Pons (tissue), 1 donor: ENCODE measurements around the gene SLC9A9.

Experiments used
- DNase-seq: peaks from one replicate; pipeline ENCODE4 v3.0.0-alpha.2; 2016; ENCODE audit warnings: low spot score

The SLC9A9 gene

GRCh38 chr3:143357700-143358099 lies 490.6 kb downstream of the SLC9A9 start:
- no peak for DNase-seq

DNA sequence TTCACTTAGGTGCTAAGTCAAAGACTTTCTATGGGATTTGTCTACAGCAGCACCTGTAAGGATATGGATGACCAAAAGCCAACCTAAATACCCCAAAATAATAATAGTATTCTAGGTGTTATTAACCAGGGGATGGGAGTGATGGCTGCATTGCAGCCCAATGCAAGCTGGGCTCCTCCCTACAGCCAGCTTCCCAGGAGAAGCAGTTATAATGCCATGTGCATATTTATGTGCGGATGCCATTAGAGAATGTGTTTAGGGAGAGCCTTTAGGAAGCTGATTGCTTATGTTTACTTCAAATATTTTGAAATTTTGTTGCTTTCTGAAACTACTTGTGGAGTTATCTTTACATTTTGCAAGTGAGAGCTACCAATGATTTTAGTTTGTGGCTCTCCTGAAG lies 491.4 kb downstream of the SLC9A9 start:
- DNase-seq = no peak

DNA sequence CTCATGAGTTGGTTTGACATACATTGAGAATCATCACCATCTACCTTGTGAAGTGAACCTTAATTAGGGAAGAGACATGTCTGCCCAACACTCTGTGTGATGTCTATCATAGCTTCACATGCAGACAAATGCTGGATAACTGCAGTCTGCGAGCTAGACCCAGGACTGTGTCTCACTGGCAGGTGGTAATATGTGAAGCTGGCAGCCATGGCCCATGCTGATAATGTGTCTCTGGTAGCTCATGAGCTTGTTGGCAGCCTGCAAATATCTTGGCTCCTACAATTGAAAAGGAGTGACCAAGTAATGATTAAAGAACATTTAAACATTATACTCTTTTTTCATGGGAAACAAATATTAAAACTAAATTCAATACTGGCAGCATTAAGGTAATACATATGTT lies 493.9 kb downstream of the SLC9A9 start:
- no peak for DNase-seq

GRCh38 chr3:143352850-143353550 lies 495.3 kb downstream of the SLC9A9 start:
- DNase-seq = no peak

GRCh38 chr3:143351895-143352608 lies 496.2 kb downstream of the SLC9A9 start:
- no peak for DNase-seq

DNA sequence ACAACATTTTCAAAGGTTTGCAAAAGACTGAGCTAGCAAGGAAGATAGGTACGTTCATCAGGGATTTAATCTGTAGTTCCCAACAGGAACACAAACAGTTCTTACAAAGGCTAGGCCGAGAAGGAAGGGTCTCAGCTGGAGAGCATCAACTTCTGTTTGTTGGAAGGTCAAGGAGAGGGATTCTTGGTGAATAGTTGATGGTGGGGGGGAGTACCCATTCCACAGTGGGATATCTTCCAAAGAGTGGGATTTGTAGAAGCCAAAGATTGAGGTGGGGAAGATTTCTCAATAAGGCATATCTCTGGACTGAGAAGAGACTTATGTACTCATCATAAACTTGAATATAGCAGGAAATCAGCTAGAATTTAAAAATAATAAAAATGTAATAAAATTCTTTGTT lies 496.9 kb downstream of the SLC9A9 start:
- DNase-seq = no peak

DNA sequence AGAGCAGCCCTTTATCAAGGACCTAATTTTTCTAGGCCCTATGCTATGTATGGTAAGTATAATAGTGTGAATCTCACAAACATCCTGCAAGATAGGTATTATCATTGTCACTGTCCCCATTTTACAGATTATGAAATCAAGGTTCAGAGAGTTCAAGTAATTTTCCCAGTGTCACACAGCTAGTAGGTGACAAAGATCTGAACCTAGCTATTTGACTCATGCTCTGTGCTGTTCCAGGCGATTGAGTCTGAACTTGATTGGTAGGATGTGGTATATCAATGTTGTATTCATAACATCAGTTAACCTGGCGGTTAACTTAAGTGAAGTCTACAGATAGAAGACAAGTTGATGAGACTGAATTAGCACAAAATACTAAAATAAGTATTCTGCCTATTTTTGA lies 498.8 kb downstream of the SLC9A9 start:
- no peak for DNase-seq

DNA sequence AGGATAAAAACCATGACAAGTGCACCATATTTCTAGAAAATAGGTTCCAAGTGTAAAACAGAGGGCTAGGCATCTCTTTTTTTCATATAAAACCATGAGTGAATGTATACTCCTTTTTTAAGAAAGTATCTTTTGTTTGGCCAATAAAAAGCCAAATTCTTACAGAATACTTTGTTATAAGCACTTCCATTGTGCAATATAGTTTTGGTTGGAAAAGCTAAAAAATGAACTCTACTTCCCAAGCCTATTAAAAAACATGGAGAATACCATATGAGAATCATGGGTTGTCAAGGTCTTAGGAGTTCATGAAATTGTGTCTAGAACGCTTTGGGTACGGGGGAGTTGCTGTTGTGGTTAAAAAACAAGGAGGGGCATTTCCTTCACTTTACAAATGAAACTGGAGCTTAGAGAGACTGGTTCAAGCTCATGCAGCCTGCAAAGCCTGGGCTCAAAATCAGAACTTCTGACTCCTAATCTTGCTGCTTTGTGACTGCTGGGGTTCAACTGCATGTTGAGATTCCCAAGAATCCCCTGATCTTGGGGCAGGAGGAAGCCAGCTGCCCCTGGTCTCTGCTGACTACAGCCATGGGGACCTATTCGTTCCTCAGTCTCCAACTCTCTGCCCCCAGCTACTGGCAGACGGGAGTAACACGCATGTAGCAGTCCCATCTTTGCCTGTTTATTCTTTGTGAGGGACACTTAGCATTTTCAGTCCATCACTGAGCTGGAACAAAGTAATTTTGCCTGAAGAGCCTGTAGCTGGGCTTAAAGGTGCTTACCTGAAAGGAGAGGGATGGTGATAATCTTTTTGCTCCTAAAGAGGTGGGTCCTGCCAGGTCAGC lies 499.6 kb downstream of the SLC9A9 start:
- no peak for DNase-seq

- no peak for DNase-seq
These were observed 503.6 kb downstream of the SLC9A9 start for GRCh38 chr3:143344516-143345165.

DNA sequence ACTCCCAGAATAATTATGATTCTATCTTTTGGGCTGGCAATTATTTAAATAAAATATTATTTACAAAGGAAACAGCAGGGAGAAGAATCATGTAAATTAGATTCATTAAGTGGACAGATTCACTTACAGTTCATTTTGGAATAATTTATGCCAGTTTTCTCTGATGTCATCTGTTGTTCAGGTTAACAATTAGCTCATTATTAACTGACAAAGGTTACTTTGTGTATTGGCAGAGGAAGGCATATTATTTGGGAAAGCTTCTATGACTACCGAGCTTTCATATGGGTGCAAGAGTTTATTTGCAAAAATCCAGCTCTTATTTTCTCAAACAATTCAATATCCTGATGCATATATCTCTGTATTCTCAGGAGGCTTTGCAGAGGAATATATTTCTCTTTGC lies 504.3 kb downstream of the SLC9A9 start:
- peak; percentile 90 for DNase-seq

DNA sequence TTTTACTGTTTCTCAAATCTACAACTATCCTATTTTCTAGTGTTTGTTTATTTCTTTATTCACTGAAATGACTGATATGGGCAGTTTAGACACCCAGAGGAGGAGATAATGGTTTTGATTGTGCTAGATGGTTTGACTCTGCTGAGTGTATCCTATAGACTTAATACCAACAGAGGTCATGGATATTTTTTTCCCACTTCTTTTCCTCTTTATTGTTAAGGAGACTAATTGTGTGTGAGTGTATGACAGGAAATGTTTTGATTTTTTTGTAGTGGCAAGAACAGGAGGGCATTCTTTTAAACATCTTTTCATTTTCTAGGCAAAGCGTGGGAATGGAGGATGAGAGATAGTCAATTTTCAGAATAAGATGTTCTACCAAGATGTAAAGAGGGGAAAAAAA lies 505.2 kb downstream of the SLC9A9 start:
- no peak for DNase-seq

- no peak for DNase-seq
These were observed 508.8 kb downstream of the SLC9A9 start for GRCh38 chr3:143339451-143339850.

GRCh38 chr3:143337387-143337786 lies 510.9 kb downstream of the SLC9A9 start:
- no peak for DNase-seq

- no peak for DNase-seq
These were observed 514.0 kb downstream of the SLC9A9 start for GRCh38 chr3:143334231-143334630.

DNA sequence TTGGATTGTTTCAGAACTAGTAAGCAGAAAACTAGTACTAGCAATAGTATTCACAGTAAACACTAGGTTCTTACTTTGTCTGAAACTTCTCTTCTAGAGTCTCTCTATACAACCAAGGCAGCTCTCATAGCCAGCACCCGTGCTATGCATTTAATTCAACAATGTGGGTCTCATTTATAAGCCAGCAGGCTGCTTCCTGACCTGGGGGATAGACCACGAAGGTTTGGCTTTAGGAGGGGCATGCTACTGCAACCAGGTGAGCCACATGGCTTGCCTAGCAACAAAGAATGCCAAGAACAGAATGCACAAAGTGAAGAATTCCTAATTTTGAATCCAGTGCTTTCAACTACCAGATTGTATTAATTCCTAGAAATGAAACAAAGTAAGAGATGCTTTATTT lies 514.9 kb downstream of the SLC9A9 start:
- no peak for DNase-seq

DNA sequence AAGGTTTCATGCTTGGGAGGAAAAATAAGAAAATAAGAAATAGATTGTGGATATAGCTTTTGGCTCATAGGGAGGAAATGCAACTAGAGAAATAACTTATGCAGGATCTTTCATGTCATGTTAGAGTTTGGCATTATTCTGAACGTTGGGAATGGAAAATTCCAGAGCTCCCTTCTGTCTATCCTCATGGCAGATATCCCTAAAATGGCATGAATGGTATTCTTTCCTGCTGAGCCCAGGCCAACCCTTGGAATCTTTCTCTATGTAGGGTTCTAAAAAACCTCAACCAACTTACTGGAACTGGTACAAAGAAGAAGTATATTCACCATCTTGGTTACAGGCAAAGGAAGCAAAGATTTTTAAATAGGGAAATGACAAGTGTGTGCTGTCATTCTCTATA lies 516.2 kb downstream of the SLC9A9 start:
- no peak for DNase-seq

DNA sequence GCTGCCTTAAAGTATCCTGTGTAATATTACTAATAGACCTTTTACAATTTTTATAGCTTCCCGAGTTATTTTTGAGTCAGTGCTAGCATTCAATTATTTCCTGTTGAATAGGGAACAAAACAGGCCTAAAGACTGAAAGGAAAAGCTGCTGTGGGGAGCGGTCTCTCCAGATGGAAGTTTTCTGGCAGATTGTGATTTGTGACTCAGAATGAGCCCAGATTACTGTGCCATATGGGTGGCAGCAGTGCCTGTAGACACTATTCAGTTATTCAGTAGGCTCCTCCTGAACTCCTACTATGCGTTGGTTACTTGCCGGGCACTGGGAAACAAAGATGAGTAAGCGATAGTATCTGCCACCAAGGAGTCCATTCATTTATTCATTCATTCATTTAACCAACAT lies 516.9 kb downstream of the SLC9A9 start:
- peak; percentile 59 for DNase-seq

- DNase-seq = peak; percentile 81
These were observed 517.9 kb downstream of the SLC9A9 start for GRCh38 chr3:143330296-143330868.

- DNase-seq = peak; percentile 41
These were observed 518.6 kb downstream of the SLC9A9 start for GRCh38 chr3:143329567-143330211.

DNA sequence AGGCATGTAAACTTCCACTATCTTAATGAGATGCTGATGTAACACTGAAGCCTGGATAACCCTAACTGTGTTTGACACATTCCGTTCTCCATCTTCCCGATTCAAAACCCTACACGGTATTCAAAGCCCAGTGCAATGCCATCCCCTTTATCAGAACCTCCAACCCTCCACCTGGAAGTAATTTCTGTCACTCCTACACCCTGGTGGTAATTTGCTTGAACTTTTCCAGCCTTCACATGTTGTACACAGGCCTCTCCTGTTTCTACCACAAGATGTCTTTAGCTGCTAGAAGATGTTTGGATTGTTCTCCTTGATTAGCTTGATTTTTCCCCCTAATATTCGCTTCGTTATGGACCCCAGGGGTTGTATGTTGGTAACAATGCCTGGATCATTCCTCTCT lies 519.8 kb downstream of the SLC9A9 start:
- no peak for DNase-seq

DNA sequence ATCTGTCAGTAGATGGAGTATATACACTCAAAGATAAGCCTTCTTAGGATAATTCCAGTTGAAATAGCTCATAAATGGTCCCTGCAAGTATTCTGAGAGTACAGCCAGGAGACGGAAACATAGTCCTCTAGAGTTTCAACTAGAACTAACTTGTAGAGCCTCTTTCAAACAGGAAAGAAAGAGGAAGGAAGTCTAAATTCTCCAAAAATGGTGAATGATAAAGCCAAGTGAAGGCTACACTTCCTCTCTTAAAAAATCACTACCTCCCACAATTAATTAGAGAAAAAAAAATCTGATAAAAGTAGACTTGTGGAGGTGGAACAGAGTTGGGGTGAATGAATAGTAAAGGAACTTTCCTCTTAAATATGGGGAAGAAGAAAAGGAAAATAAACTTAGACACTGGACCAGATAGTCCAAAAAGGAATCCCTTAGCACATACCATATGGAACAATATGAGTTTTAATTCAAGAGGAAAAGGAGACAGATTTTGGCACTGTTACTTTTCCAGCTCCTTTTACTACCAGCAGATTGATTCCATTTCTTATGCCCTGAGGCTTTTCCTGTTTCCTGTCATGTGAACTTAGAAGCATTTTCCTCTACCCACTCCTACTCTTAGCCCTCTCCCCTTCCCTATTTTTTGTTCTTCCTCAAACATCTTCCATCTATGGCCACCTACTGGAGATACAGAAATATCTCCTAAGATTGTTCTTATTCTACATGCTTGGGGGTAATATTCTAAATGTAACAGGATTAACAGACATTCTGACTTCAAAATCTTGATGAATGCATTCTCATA lies 521.1 kb downstream of the SLC9A9 start:
- peak; percentile 46 for DNase-seq
